Keratinocyte (primary cell): ENCODE measurements around the gene HOMER1. TPM values are rescaled to one million over a fixed set of nuclear protein-coding genes. Genes with fewer than 3 reads are reported as not detected.

Source experiments
- DNase-seq: peaks from one replicate; pipeline ENCODE4 v3.0.0-alpha.2; 2011; ENCODE audit warnings: low read depth, missing footprints, low spot score
- FAIRE-seq: peaks from 2 replicates; lab custom pipeline; 2011; peaks lifted over from hg19 to GRCh38; lab: Jason Lieb, UNC
- H2AFZ ChIP-seq: 2 replicates; pipeline ENCODE4 v1.6.0; 2012; ENCODE audit warnings: low read length, control low read depth, inconsistent platforms; ENCODE audit not compliant: control insufficient read depth
- H3K27ac ChIP-seq: 2 replicates; pipeline ENCODE4 v1.5.1; 2011; ENCODE audit warnings: low read length; ENCODE audit not compliant: control insufficient read depth, insufficient read depth
- H3K27me3 ChIP-seq: 3 replicates; pipeline ENCODE4 v1.6.0; 2011; ENCODE audit warnings: low read length; ENCODE audit not compliant: control insufficient read depth, insufficient read depth; ENCODE audit errors: extremely low read depth
- H3K36me3 ChIP-seq, 2 experiments: 2 replicates in 1 of 2; 3 replicates in 1 of 2; pipeline ENCODE4 v1.5.1; 2011; ENCODE audit warnings: low read length in 2 of 2, mild to moderate bottlenecking in 1 of 2; ENCODE audit not compliant: control insufficient read depth in 2 of 2, insufficient read depth in 2 of 2; ENCODE audit errors: extremely low read depth in 1 of 2
- H3K4me1 ChIP-seq: 3 replicates; pipeline ENCODE4 v1.5.1; 2011; ENCODE audit warnings: low read length; ENCODE audit not compliant: control insufficient read depth, insufficient read depth; ENCODE audit errors: extremely low read depth
- H3K4me2 ChIP-seq: 3 replicates; pipeline ENCODE4 v1.6.0; 2011; ENCODE audit warnings: low read depth, low read length; ENCODE audit not compliant: control insufficient read depth, insufficient read depth; ENCODE audit errors: extremely low read depth
- H3K4me3 ChIP-seq, 3 experiments: fragments of 200-600 bp in 1 of 3; sonication (generic) in 1 of 3; 2 replicates in 2 of 3; 3 replicates in 1 of 3; pipeline ENCODE4 v1.5.1; 2011 to 2016; ENCODE audit warnings: low read length in 3 of 3, mild to moderate bottlenecking in 3 of 3, control low read depth in 2 of 3, inconsistent platforms in 1 of 3, low read depth in 1 of 3, mixed read lengths in 1 of 3, mixed run types in 1 of 3, moderate library complexity in 1 of 3; ENCODE audit not compliant: control insufficient read depth in 2 of 3, insufficient read depth in 2 of 3; ENCODE audit errors: extremely low read depth in 1 of 3
- H3K79me2 ChIP-seq: 2 replicates; pipeline ENCODE4 v1.6.0; 2012; ENCODE audit warnings: low read length; ENCODE audit not compliant: control insufficient read depth, insufficient read depth
- H3K9ac ChIP-seq: 3 replicates; pipeline ENCODE4 v1.6.0; 2011; ENCODE audit warnings: low read length; ENCODE audit not compliant: control insufficient read depth, insufficient read depth; ENCODE audit errors: extremely low read depth
- H3K9me1 ChIP-seq: 3 replicates; pipeline ENCODE4 v1.6.0; 2011; ENCODE audit warnings: low read length; ENCODE audit not compliant: control insufficient read depth, insufficient read depth; ENCODE audit errors: extremely low read depth
- H3K9me3 ChIP-seq: 2 replicates; pipeline ENCODE4 v1.5.1; 2012; ENCODE audit warnings: low read depth, low read length; ENCODE audit not compliant: control insufficient read depth
- H4K20me1 ChIP-seq: 3 replicates; pipeline ENCODE4 v1.6.0; 2011; ENCODE audit warnings: low read length; ENCODE audit not compliant: control insufficient read depth, insufficient read depth; ENCODE audit errors: extremely low read depth
- EZH2 ChIP-seq: IDR thresholded peaks from one replicate; pipeline ENCODE4 v1.6.1; 2012; ENCODE audit warnings: inconsistent platforms, mild to moderate bottlenecking, low read length, moderate library complexity
- dilution Hi-C: fragments of 300-500 bp; cut with MboI; formaldehyde crosslinking; loops from one replicate; pipeline ENCODE4 v1.7.0; 2020; ENCODE audit warnings: low sequenced_read_pairs; ENCODE audit not compliant: extremely low pct_ligation_motif_present
- polyA plus RNA-seq, 5 experiments: library from polyadenylated mRNA; depleted of rRNA in 3 of 5; stranded (reverse) in 3 of 5; stranded (forward) in 1 of 5; unstranded in 1 of 5; fragments of >200 nt; gene quantifications; 1 replicate in 1 of 5; 2 replicates in 3 of 5; 3 replicates in 1 of 5; pipeline versions ENCODE4 v1.2.1 to v1.2.3, GENCODE V29; 2011 to 2012; ENCODE audit warnings: missing spikeins in 2 of 5, low read depth in 1 of 5, low replicate concordance in 1 of 5
- TF ChIP-seq, protein P1 (sequence below), 3 experiments: IDR thresholded peaks in 1 of 3; conservative IDR thresholded peaks in 1 of 3; optimal IDR thresholded peaks in 1 of 3; 2 replicates in 2 of 3; 3 replicates in 1 of 3; pipeline versions ENCODE3 to v1.5.1; 2011; ENCODE audit warnings: low read length in 3 of 3, mild to moderate bottlenecking in 3 of 3, moderate library complexity in 2 of 3, control low read depth in 1 of 3, inconsistent platforms in 1 of 3; ENCODE audit not compliant: insufficient read depth in 2 of 3; ENCODE audit errors: extremely low read depth in 1 of 3

Gene HOMER1
- polyA plus RNA-seq, 1 donor (not counting 4 experiments of a cell fraction or from before 2014, with no cell fraction given) = 6.5 TPM

DNA sequence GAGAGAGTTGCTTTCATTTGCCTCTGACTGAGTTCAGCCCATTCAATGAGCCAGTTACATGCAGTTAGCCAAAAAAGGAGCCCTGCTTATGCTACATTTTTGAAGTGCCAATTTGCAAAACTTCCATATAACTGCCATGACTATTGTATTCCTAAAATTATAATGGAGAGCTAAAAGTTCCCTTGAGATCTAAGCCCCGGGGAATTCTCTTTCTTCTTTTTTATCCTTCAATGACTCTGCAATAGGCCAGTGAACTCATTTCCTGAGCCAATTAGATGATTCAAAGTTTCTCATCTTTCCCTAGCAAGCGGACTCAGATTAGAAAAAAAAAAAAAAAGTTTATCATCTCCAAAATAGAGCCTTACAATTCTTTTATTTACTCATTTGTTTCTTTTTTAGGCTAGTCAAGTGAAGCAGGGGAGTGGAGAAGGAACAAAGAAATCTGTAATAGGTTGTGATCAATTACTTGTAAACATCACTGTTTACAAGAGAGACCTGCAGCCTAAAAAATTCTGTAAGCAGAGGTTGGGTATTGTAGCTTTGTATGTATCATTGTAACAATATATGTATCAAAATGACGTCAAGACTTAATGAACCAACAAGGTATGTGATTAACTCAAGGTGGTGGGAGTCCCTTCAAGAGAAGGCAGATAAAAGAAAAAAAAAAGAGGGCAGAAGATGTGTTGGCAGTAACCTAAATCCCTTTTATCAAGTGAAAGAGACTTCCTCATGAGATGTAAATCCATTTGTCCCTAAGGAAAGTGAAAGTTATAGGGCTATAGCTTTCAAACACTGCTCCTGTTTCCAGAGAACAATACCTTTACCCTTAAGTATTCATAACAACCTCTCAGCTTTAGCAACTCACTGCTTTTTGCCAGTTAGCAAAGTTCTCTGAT, 48.7 kb upstream of the HOMER1 start:
- no peak for DNase-seq
- dilution Hi-C loops = no loop called here
- Histone ChIP-seq H3K9me3 (no peaks in the 10 kb centered on the region), H3K4me3 (no peak overlapping the region), H3K4me1 (peaks cover 13% of the 10 kb centered on the region), H3K79me2 (no peaks in the 10 kb centered on the region), H3K9ac (no peak overlapping the region), H3K4me2 (no peak overlapping the region), H3K27ac (no peak overlapping the region), H4K20me1 (no peaks in the 10 kb centered on the region), H2AFZ (no peak overlapping the region), H3K9me1 (no peaks in the 10 kb centered on the region), H3K36me3 (no peaks in the 10 kb centered on the region), H3K27me3 (no peaks in the 10 kb centered on the region)
- TF ChIP-seq, protein P1, sequence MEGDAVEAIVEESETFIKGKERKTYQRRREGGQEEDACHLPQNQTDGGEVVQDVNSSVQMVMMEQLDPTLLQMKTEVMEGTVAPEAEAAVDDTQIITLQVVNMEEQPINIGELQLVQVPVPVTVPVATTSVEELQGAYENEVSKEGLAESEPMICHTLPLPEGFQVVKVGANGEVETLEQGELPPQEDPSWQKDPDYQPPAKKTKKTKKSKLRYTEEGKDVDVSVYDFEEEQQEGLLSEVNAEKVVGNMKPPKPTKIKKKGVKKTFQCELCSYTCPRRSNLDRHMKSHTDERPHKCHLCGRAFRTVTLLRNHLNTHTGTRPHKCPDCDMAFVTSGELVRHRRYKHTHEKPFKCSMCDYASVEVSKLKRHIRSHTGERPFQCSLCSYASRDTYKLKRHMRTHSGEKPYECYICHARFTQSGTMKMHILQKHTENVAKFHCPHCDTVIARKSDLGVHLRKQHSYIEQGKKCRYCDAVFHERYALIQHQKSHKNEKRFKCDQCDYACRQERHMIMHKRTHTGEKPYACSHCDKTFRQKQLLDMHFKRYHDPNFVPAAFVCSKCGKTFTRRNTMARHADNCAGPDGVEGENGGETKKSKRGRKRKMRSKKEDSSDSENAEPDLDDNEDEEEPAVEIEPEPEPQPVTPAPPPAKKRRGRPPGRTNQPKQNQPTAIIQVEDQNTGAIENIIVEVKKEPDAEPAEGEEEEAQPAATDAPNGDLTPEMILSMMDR (optimal IDR thresholded peaks at IDR 0.05 in 1 of 3, IDR thresholded peaks at IDR 0.05 in 1 of 3, conservative IDR thresholded peaks at IDR 0.05 in 1 of 3; ENCODE audit: extremely low read depth in 1 of 3, insufficient read depth in 2 of 3, low read length in 3 of 3) = no peak
- no peak for TF ChIP-seq EZH2
- no peak for FAIRE-seq

DNA sequence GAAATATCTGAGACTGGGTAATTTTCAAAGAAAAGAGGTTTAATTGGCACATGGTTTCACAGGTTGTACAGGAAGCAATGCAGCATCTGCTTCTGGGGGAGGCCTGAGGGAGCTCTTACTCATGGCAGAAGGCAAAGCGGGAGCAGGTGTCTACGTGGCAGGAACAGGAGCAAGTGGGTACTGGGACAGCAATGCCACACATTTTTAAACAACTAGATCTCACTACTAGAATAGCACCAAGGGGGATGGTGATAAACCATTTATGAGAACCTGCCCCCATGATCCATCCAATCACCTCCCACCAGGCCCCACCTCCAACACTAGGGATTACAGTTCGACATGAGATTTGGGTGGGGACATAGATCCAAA, 47.6 kb upstream of the HOMER1 start:
- no peak for FAIRE-seq

More for the DNA sequence above, 47.6 kb upstream of the HOMER1 start:
- Histone ChIP-seq H3K27me3 (no peaks in the 10 kb centered on the region), H3K4me2 (no peak overlapping the region), H2AFZ (no peak overlapping the region), H3K4me3 (no peak overlapping the region), H3K36me3 (no peaks in the 10 kb centered on the region), H4K20me1 (no peaks in the 10 kb centered on the region), H3K9me1 (no peaks in the 10 kb centered on the region), H3K79me2 (no peaks in the 10 kb centered on the region), H3K9ac (no peak overlapping the region), H3K4me1 (peaks cover 13% of the 10 kb centered on the region), H3K9me3 (no peaks in the 10 kb centered on the region), H3K27ac (no peak overlapping the region)
- dilution Hi-C loops = no loop called here
- DNase-seq = no peak
- TF ChIP-seq, protein P1 (optimal IDR thresholded peaks at IDR 0.05 in 1 of 3, IDR thresholded peaks at IDR 0.05 in 1 of 3, conservative IDR thresholded peaks at IDR 0.05 in 1 of 3; ENCODE audit: extremely low read depth in 1 of 3, insufficient read depth in 2 of 3, low read length in 3 of 3) = no peak
- no peak for TF ChIP-seq EZH2
